ENCODE data around the gene PAX3. TPM values are rescaled to one million over a fixed set of nuclear protein-coding genes. Genes with fewer than 3 reads are reported as not detected.

The PAX3 gene
- total RNA-seq: 5.8 TPM in 1 of 2 replicates, not detected in the other

GRCh38 chr2:222298311-222299150 is at the start of gene PAX3:
Gene PAX3 (minus strand): TSS chr2:222298998. CDS start chr2:222298615, 383 bp downstream.

Other genes starting within 250 kb of the PAX3 start
- 13.0 and 45.8 TPM in 2 replicates for gene SGPP2, start 125.5 kb upstream of the PAX3 start, total RNA-seq